NCI-H1105 (cell line): ENCODE measurements around the gene C10orf143.
"Not testable (repeated sequence)": the region's sequence is repeated elsewhere in the genome, so short reads cannot be mapped to it uniquely, and the experiment has no call there.

ENCODE experiments used
- DNase-seq: peaks from one replicate; lab custom pipeline; 2025; lab: John Stamatoyannopoulos, UW

Gene C10orf143

GRCh38 chr10:130029209-130029608, 81.4 kb downstream of the C10orf143 start:
- no peak for DNase-seq

- no peak for DNase-seq
Measured at GRCh38 chr10:130028465-130028819, 82.2 kb downstream of the C10orf143 start.

GRCh38 chr10:130027716-130028464, 82.7 kb downstream of the C10orf143 start:
- no peak for DNase-seq

GRCh38 chr10:130026670-130027456, 83.8 kb downstream of the C10orf143 start:
- DNase-seq: no peak

- no peak for DNase-seq
Measured at GRCh38 chr10:130025811-130026485, 84.7 kb downstream of the C10orf143 start.

- DNase-seq: no peak
Measured at GRCh38 chr10:130025326-130025725, 85.3 kb downstream of the C10orf143 start.

GRCh38 chr10:130024779-130025325, 85.8 kb downstream of the C10orf143 start:
- no peak for DNase-seq

GRCh38 chr10:130024326-130024725, 86.3 kb downstream of the C10orf143 start:
- not testable (repeated sequence) for DNase-seq

- no peak for DNase-seq
Measured at GRCh38 chr10:130023454-130024230, 87.0 kb downstream of the C10orf143 start.

- no peak for DNase-seq
Measured at GRCh38 chr10:130022511-130023299, 87.9 kb downstream of the C10orf143 start.

GRCh38 chr10:130022086-130022485, 88.5 kb downstream of the C10orf143 start:
- no peak for DNase-seq

GRCh38 chr10:130021383-130021950, 89.2 kb downstream of the C10orf143 start:
- DNase-seq: no peak

- no peak for DNase-seq
Measured at GRCh38 chr10:130020651-130021382, 89.8 kb downstream of the C10orf143 start.

GRCh38 chr10:130018730-130019185, 91.9 kb downstream of the C10orf143 start:
- DNase-seq: no peak

GRCh38 chr10:130018265-130018664, 92.4 kb downstream of the C10orf143 start:
- DNase-seq: no peak

- no peak for DNase-seq
Measured at GRCh38 chr10:130017631-130018022, 93.0 kb downstream of the C10orf143 start.

GRCh38 chr10:130016993-130017630, 93.5 kb downstream of the C10orf143 start:
- no peak for DNase-seq

GRCh38 chr10:130016095-130016494, 94.5 kb downstream of the C10orf143 start:
- DNase-seq: no peak

- no peak for DNase-seq
Measured at GRCh38 chr10:130015075-130015695, 95.4 kb downstream of the C10orf143 start.
